Measurements from ENCODE around the gene ORAI1.

Gene ORAI1

GRCh38 chr12:121579981-121580868, 46.1 kb upstream of the ORAI1 start (continued):
- 0 out of 2 replicates have a peak, but pooled peaks have one; percentile 51 for TF ChIP-seq ZSCAN23 (tag by site-specific recombination; IDR thresholded peaks at IDR 0.05)
- no peak for TF ChIP-seq ZNF174 (tag by site-specific recombination; IDR thresholded peaks at IDR 0.05)
- TF ChIP-seq ZNF518A (tag by site-specific recombination; conservative IDR thresholded peaks at IDR 0.05; ENCODE audit: low read depth) = no peak
- no peak for TF ChIP-seq ZNF169 (tag by site-specific recombination; IDR thresholded peaks at IDR 0.05)
- TF ChIP-seq ZNF645 (tag by site-specific recombination; IDR thresholded peaks at IDR 0.05) = no peak
- no peak for TF ChIP-seq ZNF23 (tag by site-specific recombination; IDR thresholded peaks at IDR 0.05; ENCODE audit: borderline replicate concordance)
- 0 out of 2 replicates have a peak, but pooled peaks have one; percentile 17 for TF ChIP-seq ZNF580 (tag by site-specific recombination; IDR thresholded peaks at IDR 0.05)
- no peak for TF ChIP-seq MEIS1 (CRISPR knock-in tag; IDR thresholded peaks at IDR 0.05; ENCODE audit: borderline replicate concordance)
- no peak for TF ChIP-seq ZNF155 (tag by site-specific recombination; IDR thresholded peaks at IDR 0.05)
- no peak for TF ChIP-seq ZBTB48 (tag by site-specific recombination; IDR thresholded peaks at IDR 0.05)
- no peak for TF ChIP-seq ZNF776 (tag by site-specific recombination; IDR thresholded peaks at IDR 0.05; ENCODE audit: borderline replicate concordance)
- peak; percentile 71 for TF ChIP-seq ZNF366 (tag by site-specific recombination; conservative IDR thresholded peaks at IDR 0.05)
- no peak for TF ChIP-seq ZFP3 (tag by site-specific recombination; IDR thresholded peaks at IDR 0.05; ENCODE audit: low read depth)
- TF ChIP-seq GFI1B (tag by site-specific recombination; IDR thresholded peaks at IDR 0.05) = no peak
- TF ChIP-seq ZBTB44 (tag by site-specific recombination; IDR thresholded peaks at IDR 0.05) = peak; percentile 92
- 0 out of 2 replicates have a peak, but pooled peaks have one; percentile 16 for TF ChIP-seq ZNF843 (tag by site-specific recombination; IDR thresholded peaks at IDR 0.05)

Data from HEK293 (cell line).